Keratinocyte (primary cell): ENCODE data around the gene GJB6. TPM values are rescaled to one million over a fixed set of nuclear protein-coding genes. Genes with fewer than 3 reads are reported as not detected.

Experiments
- DNase-seq: peaks from one replicate; pipeline ENCODE4 v3.0.0-alpha.2; 2011; ENCODE audit warnings: low read depth, missing footprints, low spot score
- FAIRE-seq: peaks from 2 replicates; lab custom pipeline; 2011; peaks lifted over from hg19 to GRCh38; lab: Jason Lieb, UNC
- H2AFZ ChIP-seq: 2 replicates; pipeline ENCODE4 v1.6.0; 2012; ENCODE audit warnings: low read length, control low read depth, inconsistent platforms; ENCODE audit not compliant: control insufficient read depth
- H3K27ac ChIP-seq: 2 replicates; pipeline ENCODE4 v1.5.1; 2011; ENCODE audit warnings: low read length; ENCODE audit not compliant: control insufficient read depth, insufficient read depth
- H3K27me3 ChIP-seq: 3 replicates; pipeline ENCODE4 v1.6.0; 2011; ENCODE audit warnings: low read length; ENCODE audit not compliant: control insufficient read depth, insufficient read depth; ENCODE audit errors: extremely low read depth
- H3K36me3 ChIP-seq, 2 experiments: 2 replicates in 1 of 2; 3 replicates in 1 of 2; pipeline ENCODE4 v1.5.1; 2011; ENCODE audit warnings: low read length in 2 of 2, mild to moderate bottlenecking in 1 of 2; ENCODE audit not compliant: control insufficient read depth in 2 of 2, insufficient read depth in 2 of 2; ENCODE audit errors: extremely low read depth in 1 of 2
- H3K4me1 ChIP-seq: 3 replicates; pipeline ENCODE4 v1.5.1; 2011; ENCODE audit warnings: low read length; ENCODE audit not compliant: control insufficient read depth, insufficient read depth; ENCODE audit errors: extremely low read depth
- H3K4me2 ChIP-seq: 3 replicates; pipeline ENCODE4 v1.6.0; 2011; ENCODE audit warnings: low read depth, low read length; ENCODE audit not compliant: control insufficient read depth, insufficient read depth; ENCODE audit errors: extremely low read depth
- H3K4me3 ChIP-seq, 3 experiments: fragments of 200-600 bp in 1 of 3; sonication (generic) in 1 of 3; 2 replicates in 2 of 3; 3 replicates in 1 of 3; pipeline ENCODE4 v1.5.1; 2011 to 2016; ENCODE audit warnings: low read length in 3 of 3, mild to moderate bottlenecking in 3 of 3, control low read depth in 2 of 3, inconsistent platforms in 1 of 3, low read depth in 1 of 3, mixed read lengths in 1 of 3, mixed run types in 1 of 3, moderate library complexity in 1 of 3; ENCODE audit not compliant: control insufficient read depth in 2 of 3, insufficient read depth in 2 of 3; ENCODE audit errors: extremely low read depth in 1 of 3
- H3K79me2 ChIP-seq: 2 replicates; pipeline ENCODE4 v1.6.0; 2012; ENCODE audit warnings: low read length; ENCODE audit not compliant: control insufficient read depth, insufficient read depth
- H3K9ac ChIP-seq: 3 replicates; pipeline ENCODE4 v1.6.0; 2011; ENCODE audit warnings: low read length; ENCODE audit not compliant: control insufficient read depth, insufficient read depth; ENCODE audit errors: extremely low read depth
- H3K9me1 ChIP-seq: 3 replicates; pipeline ENCODE4 v1.6.0; 2011; ENCODE audit warnings: low read length; ENCODE audit not compliant: control insufficient read depth, insufficient read depth; ENCODE audit errors: extremely low read depth
- H3K9me3 ChIP-seq: 2 replicates; pipeline ENCODE4 v1.5.1; 2012; ENCODE audit warnings: low read depth, low read length; ENCODE audit not compliant: control insufficient read depth
- H4K20me1 ChIP-seq: 3 replicates; pipeline ENCODE4 v1.6.0; 2011; ENCODE audit warnings: low read length; ENCODE audit not compliant: control insufficient read depth, insufficient read depth; ENCODE audit errors: extremely low read depth
- EZH2 ChIP-seq: IDR thresholded peaks from one replicate; pipeline ENCODE4 v1.6.1; 2012; ENCODE audit warnings: inconsistent platforms, mild to moderate bottlenecking, low read length, moderate library complexity
- dilution Hi-C: fragments of 300-500 bp; cut with MboI; formaldehyde crosslinking; loops from one replicate; pipeline ENCODE4 v1.7.0; 2020; ENCODE audit warnings: low sequenced_read_pairs; ENCODE audit not compliant: extremely low pct_ligation_motif_present
- polyA plus RNA-seq, 5 experiments: library from polyadenylated mRNA; depleted of rRNA in 3 of 5; stranded (reverse) in 3 of 5; stranded (forward) in 1 of 5; unstranded in 1 of 5; fragments of >200 nt; gene quantifications; 1 replicate in 1 of 5; 2 replicates in 3 of 5; 3 replicates in 1 of 5; pipeline versions ENCODE4 v1.2.1 to v1.2.3, GENCODE V29; 2011 to 2012; ENCODE audit warnings: missing spikeins in 2 of 5, low read depth in 1 of 5, low replicate concordance in 1 of 5
- TF ChIP-seq, protein P1 (sequence below), 3 experiments: IDR thresholded peaks in 1 of 3; conservative IDR thresholded peaks in 1 of 3; optimal IDR thresholded peaks in 1 of 3; 2 replicates in 2 of 3; 3 replicates in 1 of 3; pipeline versions ENCODE3 to v1.5.1; 2011; ENCODE audit warnings: low read length in 3 of 3, mild to moderate bottlenecking in 3 of 3, moderate library complexity in 2 of 3, control low read depth in 1 of 3, inconsistent platforms in 1 of 3; ENCODE audit not compliant: insufficient read depth in 2 of 3; ENCODE audit errors: extremely low read depth in 1 of 3

GJB6 gene
- polyA plus RNA-seq, 1 donor (not counting 4 experiments of a cell fraction or from before 2014, with no cell fraction given), result 11.2 TPM

DNA sequence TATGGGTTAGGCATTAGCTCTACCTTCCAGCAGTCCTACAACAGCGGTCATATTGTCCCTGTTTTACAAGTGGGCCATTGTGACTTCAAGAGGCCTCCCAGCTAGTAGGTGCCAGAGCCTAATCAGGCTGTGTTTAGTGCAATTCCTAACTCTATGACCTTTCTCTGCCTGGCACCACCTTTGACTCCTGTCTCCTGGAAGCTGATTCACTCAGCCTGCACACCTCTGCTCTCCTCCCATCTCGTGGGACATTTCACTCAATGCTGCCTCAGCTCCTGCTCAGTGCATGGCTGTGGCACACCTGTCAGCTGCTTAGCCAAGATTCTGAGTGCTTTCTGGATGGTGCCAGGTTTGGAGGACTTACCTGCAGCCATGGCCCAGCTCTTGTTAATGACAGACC is 9.5 kb upstream of the GJB6 start:
- H3K79me2 ChIP-seq, result no peaks in the 10 kb centered on the region
- H3K4me2 ChIP-seq, result no peak overlapping the region
- no peaks in the 10 kb centered on the region for H3K9me3 ChIP-seq
- no peaks in the 10 kb centered on the region for H3K27me3 ChIP-seq
- H3K9me1 ChIP-seq, result no peaks in the 10 kb centered on the region
- H3K9ac ChIP-seq, result no peak overlapping the region
- TF ChIP-seq EZH2, result no peak
- TF ChIP-seq, protein P1, sequence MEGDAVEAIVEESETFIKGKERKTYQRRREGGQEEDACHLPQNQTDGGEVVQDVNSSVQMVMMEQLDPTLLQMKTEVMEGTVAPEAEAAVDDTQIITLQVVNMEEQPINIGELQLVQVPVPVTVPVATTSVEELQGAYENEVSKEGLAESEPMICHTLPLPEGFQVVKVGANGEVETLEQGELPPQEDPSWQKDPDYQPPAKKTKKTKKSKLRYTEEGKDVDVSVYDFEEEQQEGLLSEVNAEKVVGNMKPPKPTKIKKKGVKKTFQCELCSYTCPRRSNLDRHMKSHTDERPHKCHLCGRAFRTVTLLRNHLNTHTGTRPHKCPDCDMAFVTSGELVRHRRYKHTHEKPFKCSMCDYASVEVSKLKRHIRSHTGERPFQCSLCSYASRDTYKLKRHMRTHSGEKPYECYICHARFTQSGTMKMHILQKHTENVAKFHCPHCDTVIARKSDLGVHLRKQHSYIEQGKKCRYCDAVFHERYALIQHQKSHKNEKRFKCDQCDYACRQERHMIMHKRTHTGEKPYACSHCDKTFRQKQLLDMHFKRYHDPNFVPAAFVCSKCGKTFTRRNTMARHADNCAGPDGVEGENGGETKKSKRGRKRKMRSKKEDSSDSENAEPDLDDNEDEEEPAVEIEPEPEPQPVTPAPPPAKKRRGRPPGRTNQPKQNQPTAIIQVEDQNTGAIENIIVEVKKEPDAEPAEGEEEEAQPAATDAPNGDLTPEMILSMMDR (optimal IDR thresholded peaks at IDR 0.05 in 1 of 3, IDR thresholded peaks at IDR 0.05 in 1 of 3, conservative IDR thresholded peaks at IDR 0.05 in 1 of 3; ENCODE audit: extremely low read depth in 1 of 3, insufficient read depth in 2 of 3, low read length in 3 of 3), result no peak
- peaks cover 2% of the 10 kb centered on the region for H3K4me1 ChIP-seq
- no peak for FAIRE-seq
- H3K36me3 ChIP-seq, result no peaks in the 10 kb centered on the region
- H3K27ac ChIP-seq, result no peak overlapping the region
- H2AFZ ChIP-seq, result no peak overlapping the region
- H4K20me1 ChIP-seq, result no peaks in the 10 kb centered on the region
- DNase-seq, result no peak
- dilution Hi-C loops, result no loop called here
- no peak overlapping the region for H3K4me3 ChIP-seq

DNA sequence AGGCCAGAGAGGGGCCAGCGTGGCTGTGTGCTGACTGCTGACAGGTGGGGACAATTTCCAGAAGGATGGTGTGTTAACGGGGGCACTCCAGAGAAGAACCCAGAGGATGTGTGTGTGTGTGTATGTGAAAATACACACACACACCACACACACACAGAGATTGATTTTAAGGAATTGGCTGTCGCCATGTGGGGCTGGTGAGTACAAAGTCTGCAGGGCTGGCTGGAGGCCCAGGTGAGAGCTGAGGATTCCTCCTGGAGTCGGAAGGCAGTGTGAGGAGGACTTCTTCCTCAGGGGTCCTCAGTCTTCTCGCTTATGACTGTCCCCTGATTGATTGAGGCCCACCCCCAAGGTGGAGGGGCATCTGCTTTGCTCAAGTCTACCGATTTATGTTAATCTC is 7.6 kb upstream of the GJB6 start:
- FAIRE-seq, result no peak
- dilution Hi-C loops, result no loop called here
- H3K4me1 ChIP-seq, result no peaks in the 10 kb centered on the region
- no peak overlapping the region for H3K27ac ChIP-seq
- no peak overlapping the region for H3K4me2 ChIP-seq
- H3K4me3 ChIP-seq, result no peak overlapping the region
- no peak overlapping the region for H3K9ac ChIP-seq
- no peaks in the 10 kb centered on the region for H4K20me1 ChIP-seq
- no peaks in the 10 kb centered on the region for H3K9me1 ChIP-seq
- no peaks in the 10 kb centered on the region for H3K36me3 ChIP-seq
- no peaks in the 10 kb centered on the region for H3K27me3 ChIP-seq
- DNase-seq, result no peak
- TF ChIP-seq, protein P1 (optimal IDR thresholded peaks at IDR 0.05 in 1 of 3, IDR thresholded peaks at IDR 0.05 in 1 of 3, conservative IDR thresholded peaks at IDR 0.05 in 1 of 3; ENCODE audit: extremely low read depth in 1 of 3, insufficient read depth in 2 of 3, low read length in 3 of 3), result no peak
- no peak for TF ChIP-seq EZH2
- no peak overlapping the region for H2AFZ ChIP-seq
- H3K9me3 ChIP-seq, result no peaks in the 10 kb centered on the region
- no peaks in the 10 kb centered on the region for H3K79me2 ChIP-seq
